Neural progenitor cell (in vitro differentiated cells): ENCODE measurements around the gene CFDP1.

Experiments
- EZH2 ChIP-seq: fragments of 200-600 bp; sonication (generic); IDR thresholded peaks from 2 replicates; pipeline ENCODE4 v1.6.1; 2017; ENCODE audit warnings: antibody characterized with exemption, mild to moderate bottlenecking, moderate library complexity
- EZH2phosphoT487 ChIP-seq: fragments of 200-600 bp; sonication (generic); IDR thresholded peaks from 2 replicates; pipeline ENCODE4 v1.6.1; 2017; ENCODE audit warnings: antibody characterized with exemption
- TF ChIP-seq, protein P1 (sequence below): fragments of 200-600 bp; sonication (generic); IDR thresholded peaks from 2 replicates; pipeline ENCODE4 v1.5.1; 2017; ENCODE audit warnings: antibody characterized with exemption, mild to moderate bottlenecking

DNA sequence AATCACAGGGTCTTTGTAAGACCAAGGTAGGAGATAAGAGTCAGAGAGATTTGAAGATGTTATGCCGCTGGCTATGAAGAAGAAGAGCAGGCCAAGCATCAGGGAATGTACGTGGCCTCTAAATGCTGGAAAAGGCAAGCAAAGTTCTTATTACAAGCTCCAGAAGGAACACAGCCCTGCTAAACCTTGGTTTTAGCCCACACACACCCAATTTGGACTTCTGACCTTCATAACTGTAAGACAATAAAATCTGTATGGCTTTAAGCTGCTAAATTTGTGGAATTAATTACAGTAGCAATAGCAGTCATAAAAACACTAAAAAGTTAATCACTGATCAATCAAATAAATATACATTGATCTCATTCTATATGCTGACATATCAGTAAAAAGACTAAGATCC, 25.1 kb upstream of the CFDP1 start:
- TF ChIP-seq, protein P1, sequence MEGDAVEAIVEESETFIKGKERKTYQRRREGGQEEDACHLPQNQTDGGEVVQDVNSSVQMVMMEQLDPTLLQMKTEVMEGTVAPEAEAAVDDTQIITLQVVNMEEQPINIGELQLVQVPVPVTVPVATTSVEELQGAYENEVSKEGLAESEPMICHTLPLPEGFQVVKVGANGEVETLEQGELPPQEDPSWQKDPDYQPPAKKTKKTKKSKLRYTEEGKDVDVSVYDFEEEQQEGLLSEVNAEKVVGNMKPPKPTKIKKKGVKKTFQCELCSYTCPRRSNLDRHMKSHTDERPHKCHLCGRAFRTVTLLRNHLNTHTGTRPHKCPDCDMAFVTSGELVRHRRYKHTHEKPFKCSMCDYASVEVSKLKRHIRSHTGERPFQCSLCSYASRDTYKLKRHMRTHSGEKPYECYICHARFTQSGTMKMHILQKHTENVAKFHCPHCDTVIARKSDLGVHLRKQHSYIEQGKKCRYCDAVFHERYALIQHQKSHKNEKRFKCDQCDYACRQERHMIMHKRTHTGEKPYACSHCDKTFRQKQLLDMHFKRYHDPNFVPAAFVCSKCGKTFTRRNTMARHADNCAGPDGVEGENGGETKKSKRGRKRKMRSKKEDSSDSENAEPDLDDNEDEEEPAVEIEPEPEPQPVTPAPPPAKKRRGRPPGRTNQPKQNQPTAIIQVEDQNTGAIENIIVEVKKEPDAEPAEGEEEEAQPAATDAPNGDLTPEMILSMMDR, result no peak
- TF ChIP-seq EZH2, result no peak
- no peak for TF ChIP-seq EZH2phosphoT487
